Measurements from ENCODE around the gene PRKCE. TPM values are rescaled to one million over a fixed set of nuclear protein-coding genes. Genes with fewer than 3 reads are reported as not detected.

Gene PRKCE
- total RNA-seq, 1 experiment from 2014 or later: 1.3 TPM

GRCh38 chr2:45855374-45855773, 203.9 kb downstream of the PRKCE start:
- H4K5ac ChIP-seq (ENCODE audit: insufficient read length, low read depth, low read length): no peak overlapping the region
- no peak overlapping the region for H3K27ac Mint-ChIP-seq
- no peak overlapping the region for H4K91ac ChIP-seq (ENCODE audit: insufficient read length, low read depth, low read length)
- H2BK15ac ChIP-seq (ENCODE audit: low read depth, low read length): no peak overlapping the region
- no peak overlapping the region for H3K56ac ChIP-seq (ENCODE audit: insufficient read length, low read depth, low read length)
- no CpG with 5 or more reads among the region's 3 CpGs for WGBS (ENCODE audit: extremely low coverage, insufficient read length, low lambda C conversion rate)
- no peaks in the 10 kb centered on the region for H3K23me2 ChIP-seq (ENCODE audit: insufficient read length, low read depth, low read length, poor library complexity, severe bottlenecking)
- no peak overlapping the region for H2AFZ ChIP-seq (ENCODE audit: low read length)
- H3K18ac ChIP-seq (ENCODE audit: insufficient read length, low read depth, low read length): no peak overlapping the region
- H3K4me3 Mint-ChIP-seq: no peak overlapping the region
- H2BK5ac ChIP-seq (ENCODE audit: insufficient read length, low read length): no peak overlapping the region
- no peaks in the 10 kb centered on the region; the same call in 1 of the 2 replicates for H3K27me3 Mint-ChIP-seq (ENCODE audit: low read depth)
- H3K9me3 Mint-ChIP-seq: no peaks in the 10 kb centered on the region
- no peak overlapping the region for H3T11ph ChIP-seq (ENCODE audit: low read length)
- no peaks in the 10 kb centered on the region for H3K79me2 ChIP-seq (ENCODE audit: insufficient read depth, low read length)
- no peaks in the 10 kb centered on the region for H3K9me3 ChIP-seq (ENCODE audit: control insufficient read depth, low read depth, low read length)
- H2BK20ac ChIP-seq (ENCODE audit: low read depth, low read length, poor library complexity, severe bottlenecking): no peak overlapping the region
- no peak for DNase-seq
- no peaks in the 10 kb centered on the region for H4K20me1 ChIP-seq (ENCODE audit: control insufficient read depth, insufficient read depth, insufficient read length)
- no peaks in the 10 kb centered on the region for H3K27me3 ChIP-seq (ENCODE audit: insufficient read depth, low read length)
- H3K36me3 Mint-ChIP-seq (ENCODE audit: insufficient read depth in 1 of 3, low read depth in 3 of 3): no peaks in the 10 kb centered on the region; a peak in 1 of 7 replicates
- H3K23ac ChIP-seq (ENCODE audit: insufficient read length, low read depth, low read length): no peak overlapping the region
- H3K4ac ChIP-seq (ENCODE audit: low read depth, low read length): no peak overlapping the region
- no peak overlapping the region for H3K9ac ChIP-seq (ENCODE audit: extremely low read depth, insufficient read length, low read length)
- H3K4me1 Mint-ChIP-seq: peaks cover 12 to 15% of the 10 kb centered on the region in 2 experiments
- no peak for TF ChIP-seq CTCF (conservative IDR thresholded peaks at IDR 0.05)
- no peak overlapping the region for H3K27ac ChIP-seq (ENCODE audit: insufficient read length, low read depth, low read length)
- H3K79me1 ChIP-seq (ENCODE audit: insufficient read depth, low read depth, low read length, poor library complexity, severe bottlenecking): no peaks in the 10 kb centered on the region
- H2BK120ac ChIP-seq (ENCODE audit: low read depth, low read length, poor library complexity, severe bottlenecking): no peak overlapping the region
- H3K4me1 ChIP-seq (ENCODE audit: insufficient read depth, low read length): no peaks in the 10 kb centered on the region
- H3K14ac ChIP-seq (ENCODE audit: insufficient read depth, low read length): no peak overlapping the region
- H4K8ac ChIP-seq (replicated peaks; ENCODE audit: insufficient read length, low read depth, low read length): no peak overlapping the region
- H2BK12ac ChIP-seq (ENCODE audit: insufficient read length, low read depth, low read length): no peak overlapping the region
- H2AK5ac ChIP-seq (ENCODE audit: insufficient read length, low read length): no peak overlapping the region
- H3K4me2 ChIP-seq (ENCODE audit: insufficient read depth, insufficient read length, low read length): no peak overlapping the region
